ENCODE data around the gene PHACTR2.
A peak's percentile ranks its signal among the peaks of the same experiment; 100 is the strongest.

PHACTR2 gene

GRCh38 chr6:143759666-143760065 is 81.9 kb downstream of the PHACTR2 start:
- Histone ChIP-seq H3K36me3 (ENCODE audit: insufficient read depth, low read length) (peaks cover 6% of the 10 kb centered on the region), H3K27ac (ENCODE audit: low read depth, low read length) (no peak overlapping the region), H3K4me3 (ENCODE audit: low read depth in 1 of 2, low read length in 2 of 2) (no peak overlapping the region), H3K9ac (ENCODE audit: low read length) (no peak overlapping the region), H3K4me1 (ENCODE audit: insufficient read depth, low read length) (no peaks in the 10 kb centered on the region), H3K9me3 (ENCODE audit: low read length) (no peaks in the 10 kb centered on the region), H3K27me3 (ENCODE audit: control insufficient read depth in 1 of 2, insufficient read depth in 2 of 2, low read length in 2 of 2) (no peaks in the 10 kb centered on the region)

- no peaks in the 10 kb centered on the region for H3K27me3 ChIP-seq (ENCODE audit: control insufficient read depth in 1 of 2, insufficient read depth in 2 of 2, low read length in 2 of 2)
- H3K9me3 ChIP-seq (ENCODE audit: low read length) = no peaks in the 10 kb centered on the region
- H3K36me3 ChIP-seq (ENCODE audit: insufficient read depth, low read length) = peaks cover 15% of the 10 kb centered on the region
These were observed 83.3 kb downstream of the PHACTR2 start for GRCh38 chr6:143761074-143761473.

GRCh38 chr6:143762126-143762525 is 84.4 kb downstream of the PHACTR2 start:
- no peaks in the 10 kb centered on the region for H3K9me3 ChIP-seq (ENCODE audit: low read length)
- H3K36me3 ChIP-seq (ENCODE audit: insufficient read depth, low read length) = peaks cover 15% of the 10 kb centered on the region
- no peaks in the 10 kb centered on the region for H3K27me3 ChIP-seq (ENCODE audit: control insufficient read depth in 1 of 2, insufficient read depth in 2 of 2, low read length in 2 of 2)
- H3K9ac ChIP-seq (ENCODE audit: low read length) = no peak overlapping the region
- no peak overlapping the region for H3K27ac ChIP-seq (ENCODE audit: low read depth, low read length)
- no peak overlapping the region for H3K4me3 ChIP-seq (ENCODE audit: low read depth in 1 of 2, low read length in 2 of 2)
- H3K4me1 ChIP-seq (ENCODE audit: insufficient read depth, low read length) = no peaks in the 10 kb centered on the region

More at GRCh38 chr6:143761074-143761473, 83.3 kb downstream of the PHACTR2 start:
- Histone ChIP-seq H3K27ac (ENCODE audit: low read depth, low read length) (no peak overlapping the region), H3K4me1 (ENCODE audit: insufficient read depth, low read length) (no peaks in the 10 kb centered on the region), H3K4me3 (ENCODE audit: low read depth in 1 of 2, low read length in 2 of 2) (no peak overlapping the region), H3K9ac (ENCODE audit: low read length) (no peak overlapping the region)

- no peaks in the 10 kb centered on the region for H3K4me1 ChIP-seq (ENCODE audit: insufficient read depth, low read length)
- H3K4me3 ChIP-seq (ENCODE audit: low read depth in 1 of 2, low read length in 2 of 2) = no peak overlapping the region
- H3K36me3 ChIP-seq (ENCODE audit: insufficient read depth, low read length) = peaks cover 10% of the 10 kb centered on the region
- no peaks in the 10 kb centered on the region for H3K27me3 ChIP-seq (ENCODE audit: control insufficient read depth in 1 of 2, insufficient read depth in 2 of 2, low read length in 2 of 2)
- no peak overlapping the region for H3K9ac ChIP-seq (ENCODE audit: low read length)
- H3K9me3 ChIP-seq (ENCODE audit: low read length) = no peaks in the 10 kb centered on the region
- H3K27ac ChIP-seq (ENCODE audit: low read depth, low read length) = no peak overlapping the region
These were observed 87.8 kb downstream of the PHACTR2 start for GRCh38 chr6:143765422-143766184.

GRCh38 chr6:143766185-143766553 is 88.4 kb downstream of the PHACTR2 start:
- Histone ChIP-seq H3K4me3 (ENCODE audit: low read depth in 1 of 2, low read length in 2 of 2) (no peak overlapping the region), H3K36me3 (ENCODE audit: insufficient read depth, low read length) (peaks cover 9% of the 10 kb centered on the region), H3K27me3 (ENCODE audit: control insufficient read depth in 1 of 2, insufficient read depth in 2 of 2, low read length in 2 of 2) (no peaks in the 10 kb centered on the region), H3K9me3 (ENCODE audit: low read length) (no peaks in the 10 kb centered on the region), H3K27ac (ENCODE audit: low read depth, low read length) (no peak overlapping the region), H3K4me1 (ENCODE audit: insufficient read depth, low read length) (no peaks in the 10 kb centered on the region), H3K9ac (ENCODE audit: low read length) (no peak overlapping the region)

- Histone ChIP-seq H3K9ac (ENCODE audit: low read length) (no peak overlapping the region), H3K36me3 (ENCODE audit: insufficient read depth, low read length) (peaks cover 9% of the 10 kb centered on the region), H3K4me1 (ENCODE audit: insufficient read depth, low read length) (peaks cover 4% of the 10 kb centered on the region), H3K9me3 (ENCODE audit: low read length) (no peaks in the 10 kb centered on the region), H3K4me3 (ENCODE audit: low read depth in 1 of 2, low read length in 2 of 2) (no peak overlapping the region), H3K27me3 (ENCODE audit: control insufficient read depth in 1 of 2, insufficient read depth in 2 of 2, low read length in 2 of 2) (no peaks in the 10 kb centered on the region), H3K27ac (ENCODE audit: low read depth, low read length) (no peak overlapping the region)
These were observed 89.7 kb downstream of the PHACTR2 start for GRCh38 chr6:143767433-143767832.

- no peaks in the 10 kb centered on the region for H3K27me3 ChIP-seq (ENCODE audit: control insufficient read depth in 1 of 2, insufficient read depth in 2 of 2, low read length in 2 of 2)
- no peak overlapping the region for H3K9ac ChIP-seq (ENCODE audit: low read length)
- no peaks in the 10 kb centered on the region for H3K36me3 ChIP-seq (ENCODE audit: insufficient read depth, low read length)
- no peaks in the 10 kb centered on the region for H3K9me3 ChIP-seq (ENCODE audit: low read length)
- no peak overlapping the region for H3K27ac ChIP-seq (ENCODE audit: low read depth, low read length)
- peaks cover 32% of the 10 kb centered on the region for H3K4me1 ChIP-seq (ENCODE audit: insufficient read depth, low read length)
- H3K4me3 ChIP-seq (ENCODE audit: low read depth in 1 of 2, low read length in 2 of 2) = no peak overlapping the region
These were observed 94.6 kb downstream of the PHACTR2 start for GRCh38 chr6:143772116-143773086.

GRCh38 chr6:143773506-143774150 is 95.9 kb downstream of the PHACTR2 start:
- Histone ChIP-seq H3K4me1 (ENCODE audit: insufficient read depth, low read length) (peaks cover 32% of the 10 kb centered on the region), H3K36me3 (ENCODE audit: insufficient read depth, low read length) (no peaks in the 10 kb centered on the region), H3K27me3 (ENCODE audit: control insufficient read depth in 1 of 2, insufficient read depth in 2 of 2, low read length in 2 of 2) (no peaks in the 10 kb centered on the region), H3K27ac (ENCODE audit: low read depth, low read length) (peak overlapping the region; percentile 10), H3K9me3 (ENCODE audit: low read length) (no peaks in the 10 kb centered on the region), H3K9ac (ENCODE audit: low read length) (no peak overlapping the region), H3K4me3 (ENCODE audit: low read depth in 1 of 2, low read length in 2 of 2) (peak overlapping the region in 1 of 2 donors; percentile 23)

- Histone ChIP-seq H3K4me3 (ENCODE audit: low read depth in 1 of 2, low read length in 2 of 2) (no peak overlapping the region), H3K27ac (ENCODE audit: low read depth, low read length) (peak overlapping the region; percentile 10), H3K9me3 (ENCODE audit: low read length) (no peaks in the 10 kb centered on the region), H3K4me1 (ENCODE audit: insufficient read depth, low read length) (peaks cover 32% of the 10 kb centered on the region), H3K9ac (ENCODE audit: low read length) (no peak overlapping the region), H3K36me3 (ENCODE audit: insufficient read depth, low read length) (no peaks in the 10 kb centered on the region), H3K27me3 (ENCODE audit: control insufficient read depth in 1 of 2, insufficient read depth in 2 of 2, low read length in 2 of 2) (no peaks in the 10 kb centered on the region)
These were observed 96.6 kb downstream of the PHACTR2 start for GRCh38 chr6:143774347-143774746.

GRCh38 chr6:143775336-143775735 is 97.6 kb downstream of the PHACTR2 start:
- Histone ChIP-seq H3K27me3 (ENCODE audit: control insufficient read depth in 1 of 2, insufficient read depth in 2 of 2, low read length in 2 of 2) (no peaks in the 10 kb centered on the region), H3K27ac (ENCODE audit: low read depth, low read length) (peak overlapping the region; percentile 3)

GRCh38 chr6:143778926-143779325 is 101.2 kb downstream of the PHACTR2 start:
- H3K4me1 ChIP-seq (ENCODE audit: insufficient read depth, low read length) = peaks cover 14% of the 10 kb centered on the region
- no peak overlapping the region for H3K4me3 ChIP-seq (ENCODE audit: low read depth in 1 of 2, low read length in 2 of 2)
- H3K27me3 ChIP-seq (ENCODE audit: control insufficient read depth in 1 of 2, insufficient read depth in 2 of 2, low read length in 2 of 2) = no peaks in the 10 kb centered on the region
- no peaks in the 10 kb centered on the region for H3K36me3 ChIP-seq (ENCODE audit: insufficient read depth, low read length)
- no peak overlapping the region for H3K9ac ChIP-seq (ENCODE audit: low read length)
- H3K9me3 ChIP-seq (ENCODE audit: low read length) = no peaks in the 10 kb centered on the region
- H3K27ac ChIP-seq (ENCODE audit: low read depth, low read length) = no peak overlapping the region

More at GRCh38 chr6:143775336-143775735, 97.6 kb downstream of the PHACTR2 start:
- no peaks in the 10 kb centered on the region for H3K9me3 ChIP-seq (ENCODE audit: low read length)
- no peak overlapping the region for H3K9ac ChIP-seq (ENCODE audit: low read length)
- H3K4me1 ChIP-seq (ENCODE audit: insufficient read depth, low read length) = peaks cover 32% of the 10 kb centered on the region
- H3K4me3 ChIP-seq (ENCODE audit: low read depth in 1 of 2, low read length in 2 of 2) = no peak overlapping the region
- H3K36me3 ChIP-seq (ENCODE audit: insufficient read depth, low read length) = no peaks in the 10 kb centered on the region
